Common myeloid progenitor, CD34-positive (primary cell): ENCODE measurements around the gene EPB41L4B.

ENCODE experiments used
- CTCF ChIA-PET: fragments of 350-600 bp; sonication (Branson Sonifier 250); formaldehyde crosslinking; loops from one replicate; lab custom pipeline; 2021; ENCODE audit warnings: antibody characterized with exemption; lab: Charles Lee
- POLR2A ChIA-PET: fragments of 350-600 bp; sonication (Branson Sonifier 250); formaldehyde crosslinking; loops from one replicate; lab custom pipeline; 2021; ENCODE audit warnings: antibody characterized with exemption; lab: Charles Lee
- DNase-seq, 3 donors: peaks; one replicate each; pipeline versions ENCODE4 v3.0.0 to v3.0.0-alpha.2; 2013
- H3K27ac ChIP-seq, 2 experiments: 1 replicate in 1 of 2; 2 replicates in 1 of 2; pipeline ENCODE4 v1.7.0; 2013; ENCODE audit warnings: inconsistent platforms in 2 of 2, low read length in 2 of 2, mild to moderate bottlenecking in 2 of 2, low read depth in 1 of 2, moderate library complexity in 1 of 2; ENCODE audit not compliant: severe bottlenecking in 2 of 2, insufficient read depth in 1 of 2, poor library complexity in 1 of 2
- H3K27me3 ChIP-seq, 5 experiments: replicated peaks in 2 of 5; 1 replicate in 3 of 5; 2 replicates in 2 of 5; pipeline versions ENCODE4 v1.6.1 to v1.7.0; 2013; ENCODE audit warnings: low read length in 4 of 5, mild to moderate bottlenecking in 2 of 5, moderate library complexity in 2 of 5, inconsistent platforms in 1 of 5; ENCODE audit not compliant: insufficient read depth in 5 of 5, control insufficient read depth in 4 of 5
- H3K36me3 ChIP-seq, 4 experiments: 1 replicate in 2 of 4; 2 replicates in 2 of 4; pipeline versions ENCODE4 v1.6.1 to v1.7.0; 2013; ENCODE audit warnings: low read length in 3 of 4, control low read depth in 1 of 4, mild to moderate bottlenecking in 1 of 4; ENCODE audit not compliant: control insufficient read depth in 4 of 4, insufficient read depth in 4 of 4
- H3K4me1 ChIP-seq, 4 experiments: 1 replicate in 3 of 4; 2 replicates in 1 of 4; pipeline versions ENCODE4 v1.6.1 to v1.7.1; 2013; ENCODE audit warnings: low read length in 3 of 4, mild to moderate bottlenecking in 3 of 4, control low read depth in 1 of 4, inconsistent platforms in 1 of 4, moderate library complexity in 1 of 4; ENCODE audit not compliant: control insufficient read depth in 4 of 4, insufficient read depth in 4 of 4; ENCODE audit errors: control extremely low read depth in 1 of 4
- H3K4me3 ChIP-seq, 7 experiments: 1 replicate in 4 of 7; 2 replicates in 3 of 7; pipeline versions ENCODE4 v1.5.1 to v1.7.0; 2013; ENCODE audit warnings: mild to moderate bottlenecking in 7 of 7, low read length in 6 of 7, moderate library complexity in 6 of 7, inconsistent platforms in 2 of 7, low read depth in 2 of 7, control low read depth in 1 of 7; ENCODE audit not compliant: insufficient read depth in 4 of 7, control insufficient read depth in 1 of 7; ENCODE audit errors: extremely low read depth in 1 of 7
- H3K9me3 ChIP-seq, 5 experiments: 1 replicate in 4 of 5; 2 replicates in 1 of 5; pipeline versions ENCODE4 v1.6.1 to v1.7.1; 2013; ENCODE audit warnings: low read length in 4 of 5, mild to moderate bottlenecking in 2 of 5, inconsistent platforms in 1 of 5, low read depth in 1 of 5, moderate library complexity in 1 of 5; ENCODE audit not compliant: control insufficient read depth in 4 of 5, insufficient read depth in 2 of 5; ENCODE audit errors: control extremely low read depth in 1 of 5
- WGBS: methylation state at CpG from one replicate; pipeline ENCODE4 v1.1.5; 2013; ENCODE audit not compliant: insufficient coverage; 5-methylcytosine and 5-hydroxymethylcytosine counted together

EPB41L4B gene

GRCh38 chr9:109281518-109281917 is 39.3 kb downstream of the EPB41L4B start:
- Histone ChIP-seq H3K4me3 (no peak overlapping the region), H3K27ac (no peak overlapping the region), H3K4me1 (peaks cover 0 to 2% (median 0%) of the 10 kb centered on the region in 4 experiments), H3K36me3 (no peaks in the 10 kb centered on the region), H3K9me3 (peaks cover 0 to 4% (median 0%) of the 10 kb centered on the region in 5 experiments), H3K27me3 (peaks cover 0 to 41% (median 6%) of the 10 kb centered on the region in 5 experiments)
- no peak for DNase-seq
- ChIA-PET CTCF (no interaction called here), POLR2A (no interaction called here)
- WGBS, result no CpG with 5 or more reads among the region's 8 CpGs

GRCh38 chr9:109278848-109279247 is 42.0 kb downstream of the EPB41L4B start:
- no peaks in the 10 kb centered on the region for H3K36me3 ChIP-seq
- H3K27me3 ChIP-seq, result peaks cover 0 to 37% (median 0%) of the 10 kb centered on the region in 5 experiments
- ChIA-PET CTCF (no interaction called here), POLR2A (no interaction called here)
- DNase-seq, result no peak
- WGBS, result 80% methylated on average over 1 of the region's 2 CpGs
- H3K4me3 ChIP-seq, result no peak overlapping the region
- no peak overlapping the region for H3K27ac ChIP-seq
- peaks cover 0 to 2% (median 0%) of the 10 kb centered on the region in 4 experiments for H3K4me1 ChIP-seq
- peaks cover 0 to 4% (median 0%) of the 10 kb centered on the region in 5 experiments for H3K9me3 ChIP-seq

- ChIA-PET CTCF (no interaction called here), POLR2A (no interaction called here)
- Histone ChIP-seq H3K9me3 (peaks cover 0 to 4% (median 0%) of the 10 kb centered on the region in 5 experiments), H3K27ac (no peak overlapping the region), H3K36me3 (no peaks in the 10 kb centered on the region), H3K4me1 (peaks cover 0 to 2% (median 0%) of the 10 kb centered on the region in 4 experiments), H3K4me3 (no peak overlapping the region), H3K27me3 (peaks cover 0 to 43% (median 0%) of the 10 kb centered on the region in 5 experiments)
- DNase-seq, result no peak
- WGBS, result 86% methylated on average over 6 of the region's 6 CpGs
Observed at GRCh38 chr9:109278216-109278615, 42.6 kb downstream of the EPB41L4B start.

GRCh38 chr9:109277451-109277850 is 43.4 kb downstream of the EPB41L4B start:
- peaks cover 0 to 43% (median 0%) of the 10 kb centered on the region in 5 experiments for H3K27me3 ChIP-seq
- POLR2A ChIA-PET, result no interaction called here
- no peak overlapping the region for H3K4me3 ChIP-seq
- H3K27ac ChIP-seq, result no peak overlapping the region
- 44% methylated on average over 7 of the region's 9 CpGs for WGBS
- no peaks in the 10 kb centered on the region for H3K36me3 ChIP-seq
- H3K9me3 ChIP-seq, result peaks cover 0 to 4% (median 0%) of the 10 kb centered on the region in 5 experiments
- peaks cover 0 to 2% (median 0%) of the 10 kb centered on the region in 4 experiments for H3K4me1 ChIP-seq
- DNase-seq, result peak in 2 of 3 donors; percentile 5 to 26
- CTCF ChIA-PET, result no interaction called here

GRCh38 chr9:109276469-109277440 is 44.1 kb downstream of the EPB41L4B start:
- CTCF ChIA-PET, result no interaction called here
- Histone ChIP-seq H3K9me3 (no peaks in the 10 kb centered on the region), H3K4me1 (peaks cover 0 to 2% (median 0%) of the 10 kb centered on the region in 4 experiments), H3K27ac (no peak overlapping the region), H3K36me3 (no peaks in the 10 kb centered on the region), H3K4me3 (no peak overlapping the region), H3K27me3 (peaks cover 0 to 38% (median 0%) of the 10 kb centered on the region in 5 experiments)
- POLR2A ChIA-PET, result no interaction called here
- 95% methylated on average over 9 of the region's 13 CpGs for WGBS
- DNase-seq, result no peak

GRCh38 chr9:109274884-109275730 is 45.8 kb downstream of the EPB41L4B start:
- Histone ChIP-seq H3K9me3 (no peaks in the 10 kb centered on the region), H3K4me3 (no peak overlapping the region), H3K36me3 (no peaks in the 10 kb centered on the region), H3K27ac (no peak overlapping the region), H3K4me1 (peaks cover 0 to 2% (median 0%) of the 10 kb centered on the region in 4 experiments), H3K27me3 (peaks cover 0 to 31% (median 0%) of the 10 kb centered on the region in 5 experiments)
- DNase-seq, result no peak
- ChIA-PET CTCF (no interaction called here), POLR2A (no interaction called here)
- WGBS, result 88% methylated on average over 6 of the region's 8 CpGs
